AG10803 (cell line): Measurements from ENCODE around the gene CCDC185.
"Not testable (repeated sequence)": the region's sequence is repeated elsewhere in the genome, so short reads cannot be mapped to it uniquely, and the experiment has no call there.

ENCODE experiments used
- DNase-seq: peaks from one replicate; pipeline ENCODE4 v3.0.0; 2010; ENCODE audit warnings: low read depth
- H3K4me3 ChIP-seq: 2 replicates; pipeline ENCODE4 v1.5.1; 2011; ENCODE audit warnings: mild to moderate bottlenecking, low read length, control low read depth
- CTCF ChIP-seq: conservative IDR thresholded peaks from 2 replicates; pipeline ENCODE4 v1.5.1; 2011; ENCODE audit warnings: mild to moderate bottlenecking, low read length, control low read depth, inconsistent platforms

CCDC185 gene

GRCh38 chr1:223394706-223395105, 1.5 kb downstream of the CCDC185 start:
- DNase-seq, result no peak
- no peak overlapping the region for H3K4me3 ChIP-seq
- no peak for TF ChIP-seq CTCF

GRCh38 chr1:223399393-223399792, 6.2 kb downstream of the CCDC185 start:
- DNase-seq, H3K4me3 ChIP-seq: not testable (repeated sequence)

GRCh38 chr1:223401873-223402789, 8.9 kb downstream of the CCDC185 start:
- DNase-seq, result peak; percentile 83
- H3K4me3 ChIP-seq, result no peak overlapping the region
- TF ChIP-seq CTCF, result no peak

GRCh38 chr1:223402790-223403142, 9.6 kb downstream of the CCDC185 start:
- no peak for DNase-seq
- TF ChIP-seq CTCF, result no peak
- H3K4me3 ChIP-seq, result no peak overlapping the region

GRCh38 chr1:223403184-223403815, 10.1 kb downstream of the CCDC185 start:
- no peak for TF ChIP-seq CTCF
- no peak overlapping the region for H3K4me3 ChIP-seq
- peak; percentile 54 for DNase-seq

- H3K4me3 ChIP-seq, result no peak overlapping the region
- no peak for DNase-seq
- TF ChIP-seq CTCF, result no peak
Measured at GRCh38 chr1:223405507-223405906, 12.3 kb downstream of the CCDC185 start.

- no peak for DNase-seq
- TF ChIP-seq CTCF, result no peak
- no peak overlapping the region for H3K4me3 ChIP-seq
Measured at GRCh38 chr1:223410036-223410435, 16.8 kb downstream of the CCDC185 start.
